ENCODE results near the gene ISYNA1.

DNA sequence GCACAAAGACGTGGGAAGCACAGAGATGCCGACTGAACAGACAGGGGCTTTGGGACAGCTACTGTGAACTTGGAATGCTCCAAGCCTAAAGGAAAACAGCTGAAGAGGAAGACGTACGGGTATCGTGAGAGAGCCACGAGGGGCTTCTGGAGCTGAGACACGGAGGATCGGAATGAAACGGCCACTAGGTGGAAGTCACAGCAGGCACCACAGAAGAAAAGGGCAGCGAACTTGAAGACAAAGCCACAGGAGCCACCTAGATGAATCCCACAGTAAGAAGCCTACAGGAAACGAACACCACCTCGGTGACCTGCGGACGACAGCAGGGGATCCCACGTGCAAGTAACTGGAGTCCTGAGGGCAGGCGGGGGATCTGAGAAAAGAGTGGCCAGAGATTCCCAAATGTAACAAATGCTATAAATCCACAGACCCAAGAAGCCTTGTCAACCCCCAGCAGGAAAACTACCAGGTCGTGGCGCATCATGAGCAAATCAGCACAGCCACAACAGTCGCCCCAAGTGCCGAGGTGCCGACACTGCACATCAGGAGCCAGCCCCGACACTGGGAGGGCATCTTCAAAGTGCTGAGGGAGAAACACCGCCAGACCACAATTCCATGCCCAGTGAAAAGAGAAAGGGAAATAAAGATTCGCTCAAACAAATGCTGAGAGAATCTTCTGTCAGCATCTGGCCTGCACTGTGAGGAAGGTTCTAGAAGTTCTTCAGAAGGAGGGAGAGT, 39.3 kb upstream of the ISYNA1 start:
- TF ChIP-seq, protein P1, sequence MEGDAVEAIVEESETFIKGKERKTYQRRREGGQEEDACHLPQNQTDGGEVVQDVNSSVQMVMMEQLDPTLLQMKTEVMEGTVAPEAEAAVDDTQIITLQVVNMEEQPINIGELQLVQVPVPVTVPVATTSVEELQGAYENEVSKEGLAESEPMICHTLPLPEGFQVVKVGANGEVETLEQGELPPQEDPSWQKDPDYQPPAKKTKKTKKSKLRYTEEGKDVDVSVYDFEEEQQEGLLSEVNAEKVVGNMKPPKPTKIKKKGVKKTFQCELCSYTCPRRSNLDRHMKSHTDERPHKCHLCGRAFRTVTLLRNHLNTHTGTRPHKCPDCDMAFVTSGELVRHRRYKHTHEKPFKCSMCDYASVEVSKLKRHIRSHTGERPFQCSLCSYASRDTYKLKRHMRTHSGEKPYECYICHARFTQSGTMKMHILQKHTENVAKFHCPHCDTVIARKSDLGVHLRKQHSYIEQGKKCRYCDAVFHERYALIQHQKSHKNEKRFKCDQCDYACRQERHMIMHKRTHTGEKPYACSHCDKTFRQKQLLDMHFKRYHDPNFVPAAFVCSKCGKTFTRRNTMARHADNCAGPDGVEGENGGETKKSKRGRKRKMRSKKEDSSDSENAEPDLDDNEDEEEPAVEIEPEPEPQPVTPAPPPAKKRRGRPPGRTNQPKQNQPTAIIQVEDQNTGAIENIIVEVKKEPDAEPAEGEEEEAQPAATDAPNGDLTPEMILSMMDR (conservative IDR thresholded peaks at IDR 0.05; ENCODE audit: low read depth, low read length), result 0 out of 2 replicates have a peak, but pooled peaks have one; percentile 13
- no peak for TF ChIP-seq CEBPB (IDR thresholded peaks at IDR 0.05; ENCODE audit: low read depth, low read length)
- TF ChIP-seq RAD21 (IDR thresholded peaks at IDR 0.05; ENCODE audit: low read length), result no peak
- no peak for TF ChIP-seq SMC3 (IDR thresholded peaks at IDR 0.05; ENCODE audit: low read depth, low read length)
- TF ChIP-seq RCOR1 (IDR thresholded peaks at IDR 0.05; ENCODE audit: insufficient replicate concordance, low read length), result no peak
- no peak for TF ChIP-seq MAZ (IDR thresholded peaks at IDR 0.05; ENCODE audit: borderline replicate concordance, low read depth, low read length)
- TF ChIP-seq POLR2A (IDR thresholded peaks at IDR 0.05; ENCODE audit: low read depth, low read length), result no peak
